DMS114 treated with DMSO at 0.1 percent for 48 hours (cell line): ENCODE results near the gene PPP1R18.

Experiments
- DNase-seq: peaks from one replicate; lab custom pipeline; 2025; ENCODE audit not compliant: unreplicated experiment; lab: John Stamatoyannopoulos, UW

Gene PPP1R18

DNA sequence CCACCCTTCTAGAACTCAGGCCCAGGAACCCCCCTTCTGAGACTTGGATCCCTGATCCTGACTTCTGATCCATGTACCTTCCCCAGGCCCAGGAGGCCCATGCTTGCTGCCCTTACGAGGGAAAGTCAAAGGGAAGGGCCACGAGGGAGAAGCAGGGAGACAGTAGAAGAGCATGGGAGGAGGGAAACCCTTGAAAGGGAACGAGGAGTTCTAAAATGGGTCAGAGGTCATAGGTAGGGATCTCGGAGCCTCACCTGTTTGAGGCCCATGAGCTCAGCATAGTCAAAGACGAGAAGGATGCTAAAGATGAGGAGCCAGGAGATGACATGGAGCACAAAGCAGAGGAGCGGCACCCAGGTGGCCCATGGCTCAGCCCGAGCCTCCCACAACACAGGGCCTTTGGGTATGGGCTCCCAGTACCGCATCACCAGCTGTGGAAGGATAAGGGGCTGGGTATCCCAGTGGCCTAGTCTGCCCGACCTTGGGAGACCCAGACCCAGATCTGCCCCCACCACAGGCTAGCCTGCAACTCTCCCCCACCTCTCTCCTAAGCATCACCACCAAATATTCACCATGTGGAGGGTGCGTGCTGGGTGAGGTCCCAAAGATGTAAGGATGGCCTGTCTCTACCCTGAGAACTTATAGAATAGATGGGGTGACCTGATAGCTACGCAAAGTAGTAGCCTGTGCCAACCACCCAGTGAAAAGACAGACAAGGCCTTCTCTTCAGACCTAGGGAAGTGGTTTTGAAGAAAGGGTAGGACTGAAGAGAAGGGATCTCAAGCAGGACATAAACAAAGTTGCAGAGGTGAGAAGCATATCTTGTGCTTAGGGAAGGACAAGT, 2.8 kb upstream of the PPP1R18 start:
- DNase-seq = no peak

GRCh38 chr6:30688569-30688968, 2.1 kb upstream of the PPP1R18 start:
- DNase-seq = no peak

GRCh38 chr6:30687659-30688431, 1.4 kb upstream of the PPP1R18 start:
- DNase-seq = peak; percentile 40

- DNase-seq = peak; percentile 83
These were observed 638 bp upstream of the PPP1R18 start for GRCh38 chr6:30686908-30687658.

DNA sequence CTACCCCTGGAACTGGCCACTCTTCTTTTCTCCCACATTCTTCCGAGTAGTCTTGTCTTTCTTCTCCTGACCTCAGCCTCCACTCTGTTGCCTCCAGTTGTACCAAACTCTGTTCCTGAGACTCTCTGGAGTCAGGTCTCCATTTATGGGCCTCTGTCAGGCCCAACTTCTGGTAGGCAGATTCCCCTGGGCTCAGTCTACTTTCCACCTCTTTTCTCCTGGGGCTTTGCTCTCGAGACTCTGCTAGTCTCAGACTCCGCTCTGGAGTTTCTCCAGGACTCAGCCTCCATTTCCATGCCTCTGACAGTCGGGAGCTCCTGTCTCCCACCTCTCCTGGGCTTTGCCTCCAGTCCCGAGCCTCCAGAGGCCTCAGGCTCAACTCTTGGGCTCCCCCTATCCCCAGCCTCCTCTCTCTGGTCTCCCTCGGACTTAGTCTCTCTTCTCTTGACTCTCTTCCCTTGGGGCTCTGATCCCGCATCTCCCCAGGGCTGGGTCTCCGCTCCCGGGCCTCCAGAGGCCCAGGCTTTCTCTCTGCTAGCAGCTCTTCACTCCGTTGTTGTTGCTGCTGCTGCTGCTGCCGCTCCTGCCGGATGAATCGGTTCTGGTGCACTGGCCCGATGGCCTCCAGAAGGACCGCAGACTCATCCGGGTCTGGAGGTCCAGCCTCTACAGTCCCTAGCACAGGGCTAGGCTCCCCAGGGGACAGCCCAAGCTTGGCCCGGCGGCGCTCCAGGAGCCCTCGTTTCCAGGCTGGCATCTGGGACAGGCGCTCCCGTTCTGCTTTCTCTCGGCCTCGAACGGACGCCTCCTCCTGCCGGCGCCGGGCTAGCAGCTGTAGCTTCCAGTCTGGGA, 1.1 kb downstream of the PPP1R18 start:
- DNase-seq = peak; percentile 19

GRCh38 chr6:30684386-30685156, 1.9 kb downstream of the PPP1R18 start:
- DNase-seq = no peak

DNA sequence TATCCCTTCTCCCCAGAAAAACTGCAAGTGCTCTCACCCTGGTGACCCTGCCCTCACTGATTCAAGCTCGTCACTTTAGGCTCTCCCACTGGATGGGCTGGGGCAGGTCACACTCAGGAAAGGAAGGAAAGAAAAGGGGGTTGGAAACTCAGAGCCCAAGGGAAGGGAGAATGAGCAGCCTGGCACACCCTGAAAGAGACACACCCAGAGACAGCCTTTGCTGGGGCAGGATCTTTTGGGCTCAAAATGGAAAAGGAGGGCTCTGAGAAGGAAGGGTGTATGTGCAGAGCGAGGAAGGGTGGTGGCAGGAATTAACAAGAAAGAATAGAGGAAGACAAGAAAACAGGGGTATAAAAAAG, 2.5 kb downstream of the PPP1R18 start:
- DNase-seq = no peak

GRCh38 chr6:30683183-30683979, 3.1 kb downstream of the PPP1R18 start:
- no peak for DNase-seq

GRCh38 chr6:30682143-30683117, 4.0 kb downstream of the PPP1R18 start:
- no peak for DNase-seq

DNA sequence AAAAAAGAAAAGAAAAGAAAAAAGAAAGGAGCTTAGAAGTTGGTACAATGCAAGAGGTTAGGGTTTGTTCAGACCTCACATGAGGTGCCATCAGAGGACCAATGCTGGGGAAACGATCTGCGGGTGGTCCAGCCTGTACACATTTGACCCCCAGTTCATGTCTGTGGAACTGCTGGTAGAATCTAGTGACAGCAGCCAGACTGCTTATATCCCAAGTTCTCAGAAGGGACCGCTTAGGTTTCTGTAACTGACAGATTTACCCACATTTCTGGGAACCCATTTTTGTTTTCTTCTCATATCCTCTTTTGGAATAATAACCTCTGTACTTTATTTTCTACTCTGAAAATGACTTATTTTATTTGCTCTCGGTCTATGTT, 4.7 kb downstream of the PPP1R18 start:
- DNase-seq = no peak

GRCh38 chr6:30679765-30680535, 6.5 kb downstream of the PPP1R18 start:
- no peak for DNase-seq

- DNase-seq = peak; percentile 62
These were observed 7.3 kb downstream of the PPP1R18 start for GRCh38 chr6:30678964-30679726.

GRCh38 chr6:30676660-30677285, 9.7 kb downstream of the PPP1R18 start:
- no peak for DNase-seq

DNA sequence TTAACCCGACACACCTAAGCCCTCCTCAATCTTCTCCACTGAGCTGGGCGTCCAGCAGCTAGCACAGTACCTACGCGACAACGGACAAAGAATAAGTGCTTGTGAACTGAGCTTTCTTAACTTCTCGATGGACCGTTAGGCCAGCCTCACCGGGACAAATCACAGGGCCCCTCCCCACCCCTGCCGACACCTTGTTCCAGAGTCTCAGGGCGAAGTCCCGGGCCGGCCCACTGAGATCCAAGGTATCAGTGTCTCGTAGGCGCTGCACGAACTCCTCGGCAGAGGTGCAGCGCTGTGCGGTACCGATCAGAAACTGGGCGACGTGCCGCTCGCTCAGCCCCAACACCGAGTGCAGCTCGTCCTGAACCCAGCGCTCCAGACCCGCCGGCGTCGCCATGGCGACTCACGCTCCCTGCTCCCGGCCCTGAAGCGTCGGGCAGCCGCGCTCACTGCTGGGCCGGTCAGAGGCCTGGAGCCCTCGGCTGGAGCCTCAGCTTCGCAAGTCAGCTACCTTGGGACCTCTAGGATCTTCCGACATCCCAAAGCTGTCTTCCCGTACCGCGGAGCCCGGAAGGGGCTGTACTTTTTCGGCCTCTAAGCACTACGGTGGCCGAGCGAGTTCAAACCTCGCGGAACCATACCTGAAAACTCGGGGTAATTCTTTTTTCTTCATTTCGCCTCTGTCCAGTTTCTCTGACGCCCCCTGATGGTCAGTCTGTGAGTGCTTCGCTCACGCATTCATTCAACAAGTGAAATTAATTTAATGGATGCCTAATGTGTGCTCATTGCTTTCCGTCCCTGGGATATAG, 13.8 kb downstream of the PPP1R18 start, which contains the start of gene DHX16:
Gene DHX16, minus strand, starts transcription at position 562 of the 809 bp plus-strand sequence. Its CDS starts 165 bp downstream, at position 397.
- peak; percentile 97 for DNase-seq
